Parathyroid adenoma (tissue), 2 donors: ENCODE data around the gene GLB1L.

Source experiments
- H2AFZ ChIP-seq: fragments of 300-600 bp; sonication (generic); one replicate; pipeline ENCODE4 v1.7.0; 2017; ENCODE audit warnings: antibody characterized with exemption, mild to moderate bottlenecking
- H3K27ac ChIP-seq: fragments of 300-600 bp; sonication (generic); one replicate; pipeline ENCODE4 v1.7.0; 2017
- H3K27me3 ChIP-seq: fragments of 300-600 bp; sonication (generic); one replicate; pipeline ENCODE4 v1.7.0; 2017; ENCODE audit warnings: low read length; ENCODE audit not compliant: control insufficient read depth, insufficient read depth
- H3K36me3 ChIP-seq: fragments of 300-600 bp; sonication (generic); one replicate; pipeline ENCODE4 v1.7.0; 2017; ENCODE audit warnings: low read length; ENCODE audit not compliant: control insufficient read depth, insufficient read depth
- H3K4me1 ChIP-seq: fragments of 300-600 bp; sonication (generic); one replicate; pipeline ENCODE4 v1.7.0; 2017; ENCODE audit warnings: control low read depth
- H3K4me2 ChIP-seq: fragments of 300-600 bp; sonication (generic); one replicate; pipeline ENCODE4 v1.7.0; 2017; ENCODE audit warnings: low read length
- H3K4me3 ChIP-seq: fragments of 300-600 bp; sonication (generic); one replicate; pipeline ENCODE4 v1.7.0; 2017; ENCODE audit warnings: low read depth, low read length
- H3K79me2 ChIP-seq: fragments of 300-600 bp; sonication (generic); one replicate; pipeline ENCODE4 v1.7.0; 2017; ENCODE audit warnings: control low read depth
- H3K9ac ChIP-seq: fragments of 300-600 bp; sonication (generic); one replicate; pipeline ENCODE4 v1.7.0; 2017; ENCODE audit warnings: mild to moderate bottlenecking
- H3K9me3 ChIP-seq: fragments of 300-600 bp; sonication (generic); one replicate; pipeline ENCODE4 v1.7.0; 2017; ENCODE audit warnings: low read length; ENCODE audit not compliant: control insufficient read depth
- TF ChIP-seq, protein P1 (sequence below): fragments of 300-600 bp; sonication (generic); IDR thresholded peaks from one replicate; pipeline ENCODE4 v1.7.0; 2017; ENCODE audit warnings: antibody characterized with exemption, mild to moderate bottlenecking
- donor health status: primary hyperparathyroidism.

The GLB1L gene

GRCh38 chr2:219199470-219200211 lies 45.6 kb downstream of the GLB1L start:
- H2AFZ ChIP-seq: no peak overlapping the region
- H3K9me3 ChIP-seq: no peaks in the 10 kb centered on the region
- H3K79me2 ChIP-seq: no peaks in the 10 kb centered on the region
- no peak overlapping the region for H3K27ac ChIP-seq
- H3K4me1 ChIP-seq: peaks cover 4% of the 10 kb centered on the region
- no peak overlapping the region for H3K4me2 ChIP-seq
- no peaks in the 10 kb centered on the region for H3K27me3 ChIP-seq
- no peaks in the 10 kb centered on the region for H3K36me3 ChIP-seq
- H3K9ac ChIP-seq: no peak overlapping the region
- TF ChIP-seq, protein P1, sequence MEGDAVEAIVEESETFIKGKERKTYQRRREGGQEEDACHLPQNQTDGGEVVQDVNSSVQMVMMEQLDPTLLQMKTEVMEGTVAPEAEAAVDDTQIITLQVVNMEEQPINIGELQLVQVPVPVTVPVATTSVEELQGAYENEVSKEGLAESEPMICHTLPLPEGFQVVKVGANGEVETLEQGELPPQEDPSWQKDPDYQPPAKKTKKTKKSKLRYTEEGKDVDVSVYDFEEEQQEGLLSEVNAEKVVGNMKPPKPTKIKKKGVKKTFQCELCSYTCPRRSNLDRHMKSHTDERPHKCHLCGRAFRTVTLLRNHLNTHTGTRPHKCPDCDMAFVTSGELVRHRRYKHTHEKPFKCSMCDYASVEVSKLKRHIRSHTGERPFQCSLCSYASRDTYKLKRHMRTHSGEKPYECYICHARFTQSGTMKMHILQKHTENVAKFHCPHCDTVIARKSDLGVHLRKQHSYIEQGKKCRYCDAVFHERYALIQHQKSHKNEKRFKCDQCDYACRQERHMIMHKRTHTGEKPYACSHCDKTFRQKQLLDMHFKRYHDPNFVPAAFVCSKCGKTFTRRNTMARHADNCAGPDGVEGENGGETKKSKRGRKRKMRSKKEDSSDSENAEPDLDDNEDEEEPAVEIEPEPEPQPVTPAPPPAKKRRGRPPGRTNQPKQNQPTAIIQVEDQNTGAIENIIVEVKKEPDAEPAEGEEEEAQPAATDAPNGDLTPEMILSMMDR: no peak
- no peak overlapping the region for H3K4me3 ChIP-seq

GRCh38 chr2:219198974-219199373 lies 46.3 kb downstream of the GLB1L start:
- H3K27ac ChIP-seq: no peak overlapping the region

DNA sequence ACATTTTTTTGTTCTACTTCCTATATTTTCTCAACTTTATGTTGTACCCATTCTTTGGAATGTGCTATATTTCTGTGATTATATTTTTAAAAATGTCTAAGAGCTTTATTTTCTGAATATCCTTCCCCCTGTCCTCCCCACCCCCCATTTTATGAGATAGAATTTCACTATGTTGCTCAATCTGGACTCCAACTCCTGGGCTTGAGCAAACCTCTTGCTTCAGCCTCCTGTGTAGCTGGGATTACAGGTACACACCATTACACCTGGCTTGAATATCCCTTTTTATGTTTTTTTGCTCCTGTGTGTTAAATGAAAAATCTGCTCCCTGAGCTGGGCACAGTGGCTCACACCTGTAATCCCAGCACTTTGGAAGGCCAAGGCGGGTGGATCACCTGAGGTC lies 47.9 kb downstream of the GLB1L start:
- H3K9me3 ChIP-seq: no peaks in the 10 kb centered on the region
- H3K36me3 ChIP-seq: no peaks in the 10 kb centered on the region
- no peaks in the 10 kb centered on the region for H3K27me3 ChIP-seq
- H3K4me1 ChIP-seq: peaks cover 4% of the 10 kb centered on the region
- TF ChIP-seq, protein P1: no peak
- H3K27ac ChIP-seq: no peak overlapping the region
- H3K9ac ChIP-seq: no peak overlapping the region
- H3K4me3 ChIP-seq: no peak overlapping the region
- no peak overlapping the region for H3K4me2 ChIP-seq
- H3K79me2 ChIP-seq: no peaks in the 10 kb centered on the region
- H2AFZ ChIP-seq: no peak overlapping the region

More at GRCh38 chr2:219198974-219199373, 46.3 kb downstream of the GLB1L start:
- TF ChIP-seq, protein P1: no peak
- Histone ChIP-seq H3K4me2 (no peak overlapping the region), H3K79me2 (no peaks in the 10 kb centered on the region), H3K9me3 (no peaks in the 10 kb centered on the region), H3K9ac (no peak overlapping the region), H3K27me3 (no peaks in the 10 kb centered on the region), H3K36me3 (no peaks in the 10 kb centered on the region), H2AFZ (no peak overlapping the region), H3K4me3 (no peak overlapping the region), H3K4me1 (peaks cover 4% of the 10 kb centered on the region)

DNA sequence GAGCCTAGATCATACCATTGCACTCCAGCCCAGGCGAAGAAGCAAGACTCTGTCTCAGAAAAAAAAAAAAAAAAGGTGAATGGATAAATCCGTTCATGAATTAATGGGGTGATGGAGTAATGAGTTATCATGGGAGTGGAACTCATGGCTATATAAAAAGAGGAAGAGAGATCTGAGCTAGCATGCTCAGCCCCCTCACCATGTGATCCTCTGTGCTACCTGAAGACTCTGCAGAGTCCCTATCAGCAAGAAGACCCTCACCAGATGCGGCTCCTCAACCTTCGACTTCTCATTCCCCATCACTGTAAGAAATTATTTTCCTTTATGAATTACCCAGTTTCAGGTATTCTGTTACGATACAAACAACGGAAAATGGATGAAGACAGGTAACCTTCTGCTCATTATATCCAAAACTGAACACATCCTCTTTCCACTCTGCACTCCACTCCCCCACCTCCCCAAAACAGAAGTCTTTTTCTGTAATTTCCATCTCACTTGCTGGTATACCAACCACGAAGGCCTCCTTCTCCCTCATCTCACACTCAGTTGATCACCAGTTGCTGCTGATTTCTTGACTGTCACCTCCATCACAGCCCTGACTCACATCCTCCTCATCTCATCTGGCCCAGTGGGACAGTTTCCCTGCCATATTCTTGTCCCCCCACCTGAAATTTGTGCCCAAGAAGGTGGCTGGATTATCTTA lies 58.3 kb downstream of the GLB1L start:
- Histone ChIP-seq H3K4me3 (no peak overlapping the region), H3K9ac (no peak overlapping the region), H3K27me3 (no peaks in the 10 kb centered on the region), H3K36me3 (no peaks in the 10 kb centered on the region), H3K9me3 (no peaks in the 10 kb centered on the region), H3K4me2 (no peak overlapping the region), H3K4me1 (no peaks in the 10 kb centered on the region), H3K27ac (no peak overlapping the region), H3K79me2 (no peaks in the 10 kb centered on the region), H2AFZ (no peak overlapping the region)
- TF ChIP-seq, protein P1: no peak
